ENCODE measurements around the gene AGAP5. TPM values are rescaled to one million over a fixed set of nuclear protein-coding genes. Genes with fewer than 3 reads are reported as not detected.

The AGAP5 gene
- total and polyA plus RNA-seq, 9 of the 15 experiments (the other 6 are each of a cell fraction or from before 2014, with no cell fraction given): 0.32 to 7.5 (median 5.3) TPM

DNA sequence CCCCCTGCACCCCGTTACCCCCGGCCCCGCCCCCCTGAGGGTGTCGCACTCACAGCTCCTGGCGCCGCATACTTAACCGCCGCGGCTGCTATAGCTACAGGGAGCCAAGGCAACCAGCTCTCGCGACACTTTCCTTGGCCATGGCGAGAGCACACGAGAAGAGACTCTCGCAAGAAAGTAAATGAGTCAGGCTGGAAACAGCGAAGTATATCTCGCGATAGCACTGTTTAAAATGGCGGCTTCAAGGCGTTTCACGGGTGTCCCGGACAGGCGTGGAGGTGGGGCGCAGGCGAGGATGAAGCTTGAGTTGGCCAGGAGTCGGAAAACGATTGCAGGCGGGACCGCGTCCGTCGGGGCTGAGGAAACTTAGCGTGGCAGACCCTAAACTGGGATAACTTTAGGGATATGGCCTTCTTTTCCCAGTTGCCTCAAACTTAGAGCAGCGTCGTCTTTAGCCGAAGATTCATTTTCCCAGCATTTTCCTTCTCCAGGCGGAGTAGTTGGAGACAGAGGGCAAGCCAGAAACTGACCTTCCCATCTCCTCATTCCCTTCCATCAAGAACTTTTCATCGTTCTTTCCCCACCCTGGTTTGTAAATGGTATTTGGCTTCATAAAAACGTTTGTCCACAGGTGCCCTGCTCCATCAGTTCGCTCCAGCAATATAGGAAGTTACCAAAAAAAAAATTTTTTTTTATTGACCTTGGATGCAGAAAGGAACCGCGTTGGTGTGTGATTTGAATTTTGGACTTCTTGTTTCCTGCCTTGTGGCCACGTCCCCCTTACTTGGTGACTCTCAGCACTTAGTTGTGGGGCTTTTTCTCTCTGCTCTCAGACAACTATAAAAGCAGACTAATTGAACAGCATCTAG lies 71.8 kb downstream of the AGAP5 start (continued):
- TF ChIP-seq TBP (optimal IDR thresholded peaks at IDR 0.05; ENCODE audit: low read depth, low read length): peak; percentile 94
- TF ChIP-seq RBM39 (optimal IDR thresholded peaks at IDR 0.05; ENCODE audit: low read depth, low read length): no peak
- TF ChIP-seq, protein P1, sequence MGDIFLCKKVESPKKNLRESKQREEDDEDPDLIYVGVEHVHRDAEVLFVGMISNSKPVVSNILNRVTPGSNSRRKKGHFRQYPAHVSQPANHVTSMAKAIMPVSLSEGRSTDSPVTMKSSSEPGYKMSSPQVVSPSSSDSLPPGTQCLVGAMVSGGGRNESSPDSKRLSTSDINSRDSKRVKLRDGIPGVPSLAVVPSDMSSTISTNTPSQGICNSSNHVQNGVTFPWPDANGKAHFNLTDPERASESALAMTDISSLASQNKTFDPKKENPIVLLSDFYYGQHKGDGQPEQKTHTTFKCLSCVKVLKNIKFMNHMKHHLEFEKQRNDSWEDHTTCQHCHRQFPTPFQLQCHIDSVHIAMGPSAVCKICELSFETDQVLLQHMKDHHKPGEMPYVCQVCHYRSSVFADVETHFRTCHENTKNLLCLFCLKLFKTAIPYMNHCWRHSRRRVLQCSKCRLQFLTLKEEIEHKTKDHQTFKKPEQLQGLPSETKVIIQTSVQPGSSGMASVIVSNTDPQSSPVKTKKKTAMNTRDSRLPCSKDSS (IDR thresholded peaks at IDR 0.05; ENCODE audit: low read depth, partially characterized antibody): no peak
- no peak for TF ChIP-seq ZNF668 (CRISPR knock-in tag; IDR thresholded peaks at IDR 0.05)
- peak; percentile 43; the same call in 1 of the 2 replicates for TF ChIP-seq THAP12 (CRISPR knock-in tag; IDR thresholded peaks at IDR 0.05)
- no peak for TF ChIP-seq MEF2A (IDR thresholded peaks at IDR 0.05; ENCODE audit: control insufficient read depth, low read depth, low read length)
- no peak for TF ChIP-seq SREBF1 (IDR thresholded peaks at IDR 0.05; ENCODE audit: borderline replicate concordance, low read depth, low read length)
- TF ChIP-seq HMGXB4 (CRISPR knock-in tag; IDR thresholded peaks at IDR 0.05): no peak
- TF ChIP-seq, protein P2, sequence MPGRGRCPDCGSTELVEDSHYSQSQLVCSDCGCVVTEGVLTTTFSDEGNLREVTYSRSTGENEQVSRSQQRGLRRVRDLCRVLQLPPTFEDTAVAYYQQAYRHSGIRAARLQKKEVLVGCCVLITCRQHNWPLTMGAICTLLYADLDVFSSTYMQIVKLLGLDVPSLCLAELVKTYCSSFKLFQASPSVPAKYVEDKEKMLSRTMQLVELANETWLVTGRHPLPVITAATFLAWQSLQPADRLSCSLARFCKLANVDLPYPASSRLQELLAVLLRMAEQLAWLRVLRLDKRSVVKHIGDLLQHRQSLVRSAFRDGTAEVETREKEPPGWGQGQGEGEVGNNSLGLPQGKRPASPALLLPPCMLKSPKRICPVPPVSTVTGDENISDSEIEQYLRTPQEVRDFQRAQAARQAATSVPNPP (IDR thresholded peaks at IDR 0.05; ENCODE audit: borderline replicate concordance, insufficient read depth, insufficient read length): no peak
- peak; percentile 97 for TF ChIP-seq SUPT5H (IDR thresholded peaks at IDR 0.05)
- TF ChIP-seq EP400 (IDR thresholded peaks at IDR 0.05): peak; percentile 86
- TF ChIP-seq MTA3 (IDR thresholded peaks at IDR 0.05; ENCODE audit: borderline replicate concordance): peak; percentile 82
- peak; percentile 85 for TF ChIP-seq MTA1 (IDR thresholded peaks at IDR 0.05; ENCODE audit: borderline replicate concordance)
- TF ChIP-seq SP1 (CRISPR knock-in tag; IDR thresholded peaks at IDR 0.05): peak; percentile 35
- TF ChIP-seq TFE3 (CRISPR knock-in tag; IDR thresholded peaks at IDR 0.05): no peak
- TF ChIP-seq EGR1 (conservative IDR thresholded peaks at IDR 0.05): no peak
- no peak for TF ChIP-seq GABPB2 (CRISPR knock-in tag; conservative IDR thresholded peaks at IDR 0.05)
- no peak for TF ChIP-seq ATF1 (CRISPR knock-in tag; IDR thresholded peaks at IDR 0.05)
- TF ChIP-seq ATF1 (tag; IDR thresholded peaks at IDR 0.05): no peak
- no peak for TF ChIP-seq FIP1L1 (IDR thresholded peaks at IDR 0.05; ENCODE audit: low read depth, low read length, poor library complexity, severe bottlenecking)
- no peak for TF ChIP-seq CBFA2T3 (IDR thresholded peaks at IDR 0.05)
